HUES48 (cell line): ENCODE data around the gene DLG2.
"Not testable (repeated sequence)": the region's sequence is repeated elsewhere in the genome, so short reads cannot be mapped to it uniquely, and the experiment has no call there.

Source experiments
- H3K27ac ChIP-seq: one replicate; pipeline ENCODE4 v1.7.0; 2013; ENCODE audit warnings: low read depth, low read length, inconsistent platforms
- H3K27me3 ChIP-seq: 2 replicates; pipeline ENCODE4 v1.6.1; 2013; ENCODE audit warnings: mild to moderate bottlenecking, low read length; ENCODE audit not compliant: control insufficient read depth, insufficient read depth
- H3K36me3 ChIP-seq: 2 replicates; pipeline ENCODE4 v1.6.1; 2013; ENCODE audit warnings: low read length; ENCODE audit not compliant: control insufficient read depth, insufficient read depth
- H3K4me1 ChIP-seq: 2 replicates; pipeline ENCODE4 v1.6.1; 2013; ENCODE audit warnings: mild to moderate bottlenecking, low read length; ENCODE audit not compliant: control insufficient read depth, insufficient read depth
- H3K4me3 ChIP-seq: 2 replicates; pipeline ENCODE4 v1.5.1; 2013; ENCODE audit warnings: mild to moderate bottlenecking, low read depth, low read length
- H3K9ac ChIP-seq: 2 replicates; pipeline ENCODE4 v1.6.1; 2013; ENCODE audit warnings: mild to moderate bottlenecking, low read depth, low read length, moderate library complexity
- H3K9me3 ChIP-seq: 2 replicates; pipeline ENCODE4 v1.6.1; 2013; ENCODE audit warnings: low read length; ENCODE audit not compliant: control insufficient read depth, insufficient read depth

Gene DLG2

DNA sequence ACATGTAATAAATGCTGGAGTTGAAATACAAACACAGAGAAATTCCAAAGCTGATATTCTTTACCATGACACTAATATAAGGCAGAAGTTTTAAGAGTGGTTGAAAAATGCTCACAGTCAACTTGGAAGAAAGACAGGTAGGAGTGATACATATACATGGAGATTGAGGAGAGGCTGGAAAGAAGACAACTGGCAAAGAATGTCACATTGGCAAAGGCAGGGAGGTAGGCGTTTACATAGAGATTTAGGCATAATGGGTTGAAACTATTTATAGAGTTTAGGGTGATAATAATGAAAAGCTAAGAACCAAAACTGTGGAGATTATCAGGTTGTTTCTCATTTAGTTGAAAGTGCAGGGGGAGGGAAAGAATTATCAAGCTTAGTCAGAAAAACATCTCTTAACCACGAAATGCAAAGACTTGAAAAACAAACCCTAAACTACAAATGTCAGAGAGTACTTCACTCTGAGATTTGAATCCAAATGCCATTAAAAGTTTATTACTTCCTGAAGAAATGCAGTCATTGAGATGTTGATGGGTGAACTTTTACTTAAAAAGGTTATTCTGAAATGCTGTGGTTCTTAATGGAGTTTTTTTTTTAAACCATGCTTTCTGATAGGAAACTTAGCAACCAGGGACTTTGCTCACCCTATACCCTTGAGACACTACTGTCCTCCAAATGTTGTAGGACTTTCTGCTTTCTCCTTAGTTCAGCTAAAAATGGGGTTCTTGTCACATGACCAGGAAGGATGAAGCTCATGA, 2202.6 kb downstream of the DLG2 start:
- H3K9me3 ChIP-seq, result no peaks in the 10 kb centered on the region
- H3K9ac ChIP-seq, result no peak overlapping the region
- H3K4me1 ChIP-seq, result peaks cover 10% of the 10 kb centered on the region; the same call in 1 of the 2 replicates
- no peaks in the 10 kb centered on the region for H3K36me3 ChIP-seq
- H3K27me3 ChIP-seq, result no peaks in the 10 kb centered on the region
- no peak overlapping the region for H3K4me3 ChIP-seq
- no peak overlapping the region for H3K27ac ChIP-seq

DNA sequence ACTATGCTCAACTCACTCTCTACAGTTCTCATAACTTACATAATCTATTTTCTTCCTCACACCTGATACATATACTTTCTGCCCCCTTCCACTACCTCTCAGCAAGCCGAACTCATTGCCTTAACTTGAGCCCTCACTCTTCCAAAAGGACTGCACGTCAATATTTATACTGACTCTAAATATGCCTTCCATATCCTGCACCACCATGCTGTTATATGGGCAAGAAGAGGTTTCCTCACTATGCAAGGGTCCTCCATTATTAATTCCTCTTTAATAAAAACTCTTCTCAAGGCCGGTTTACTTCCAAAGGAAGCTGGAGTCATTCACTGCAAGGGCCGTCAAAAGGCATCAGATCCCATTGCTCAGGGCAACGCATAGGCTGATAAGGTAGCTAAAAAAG, 2204.5 kb downstream of the DLG2 start:
- not testable (repeated sequence) for H3K9me3 ChIP-seq, H3K36me3 ChIP-seq, H3K27ac ChIP-seq, H3K9ac ChIP-seq, H3K4me3 ChIP-seq, H3K27me3 ChIP-seq
- H3K4me1 ChIP-seq, result peaks cover 10% of the 10 kb centered on the region; the same call in 1 of the 2 replicates

DNA sequence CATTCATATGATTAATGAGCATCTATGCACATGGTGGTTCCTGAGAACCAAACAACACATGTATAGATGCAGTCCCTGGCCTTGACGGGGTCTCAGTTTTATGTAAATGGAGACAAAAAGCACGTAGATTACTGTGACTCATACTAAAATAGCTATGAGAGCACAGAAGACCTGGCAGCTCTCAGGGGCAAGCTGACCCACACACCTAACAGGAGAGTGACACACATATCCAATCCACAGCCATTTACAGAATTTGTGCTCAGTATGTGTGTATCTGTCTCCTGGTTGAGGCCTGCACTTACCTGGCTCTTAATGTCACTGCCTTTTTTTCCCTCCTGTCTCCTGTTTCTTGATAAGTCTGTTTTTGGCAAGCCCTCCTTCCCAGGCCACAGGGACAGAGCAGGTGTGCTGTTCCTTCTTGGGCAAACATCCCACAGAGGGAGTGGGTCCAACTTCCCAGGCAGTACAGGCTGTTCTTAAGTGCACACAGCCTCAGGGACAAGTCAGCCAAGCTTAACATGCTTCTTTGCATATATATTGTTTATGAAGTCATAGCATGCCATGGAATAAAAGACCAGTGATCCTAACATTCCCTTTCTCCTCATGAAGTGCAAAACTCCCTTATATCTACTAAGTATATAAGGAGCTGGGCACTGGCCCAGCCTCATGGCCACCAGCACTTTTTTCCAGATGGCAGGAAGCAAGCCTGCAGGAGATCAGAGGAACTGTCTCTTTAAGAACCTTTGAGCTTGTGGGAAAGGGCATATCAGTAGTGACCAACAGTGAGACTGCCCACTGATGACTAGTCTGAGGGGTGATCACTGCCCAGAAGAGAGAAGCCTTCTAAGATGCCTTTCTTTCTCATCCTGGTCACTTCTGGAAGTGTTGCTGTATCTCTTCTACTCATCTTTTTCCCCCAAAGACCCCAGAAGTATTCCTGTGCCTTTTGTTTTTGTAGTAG, 2216.3 kb downstream of the DLG2 start:
- no peak overlapping the region for H3K27ac ChIP-seq
- H3K4me1 ChIP-seq, result no peaks in the 10 kb centered on the region
- no peaks in the 10 kb centered on the region for H3K27me3 ChIP-seq
- H3K4me3 ChIP-seq, result no peak overlapping the region
- H3K36me3 ChIP-seq, result no peaks in the 10 kb centered on the region
- no peaks in the 10 kb centered on the region for H3K9me3 ChIP-seq
- H3K9ac ChIP-seq, result no peak overlapping the region

DNA sequence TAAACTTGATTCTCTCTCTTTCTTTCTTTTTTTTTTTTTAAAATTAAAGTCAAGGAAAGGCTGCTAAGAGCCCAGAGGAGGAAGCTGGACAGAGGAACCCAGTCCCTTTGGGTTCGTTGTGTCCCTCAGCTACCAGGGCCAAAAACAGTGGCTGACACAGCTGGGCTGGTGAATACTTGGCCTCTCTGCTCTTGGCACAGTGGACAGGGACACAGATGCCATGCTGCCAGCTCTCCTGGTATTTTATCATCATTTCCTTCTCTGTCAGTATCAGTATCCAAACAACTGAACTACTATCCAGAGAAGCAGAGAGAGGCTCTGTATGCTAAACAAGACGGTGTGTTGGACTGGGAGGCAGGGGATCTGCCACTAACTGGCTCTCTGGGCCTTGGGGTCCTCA, 2217.3 kb downstream of the DLG2 start:
- Histone ChIP-seq H3K4me1 (no peaks in the 10 kb centered on the region), H3K27ac (no peak overlapping the region), H3K36me3 (no peaks in the 10 kb centered on the region), H3K9ac (no peak overlapping the region), H3K27me3 (no peaks in the 10 kb centered on the region), H3K4me3 (no peak overlapping the region), H3K9me3 (no peaks in the 10 kb centered on the region)

DNA sequence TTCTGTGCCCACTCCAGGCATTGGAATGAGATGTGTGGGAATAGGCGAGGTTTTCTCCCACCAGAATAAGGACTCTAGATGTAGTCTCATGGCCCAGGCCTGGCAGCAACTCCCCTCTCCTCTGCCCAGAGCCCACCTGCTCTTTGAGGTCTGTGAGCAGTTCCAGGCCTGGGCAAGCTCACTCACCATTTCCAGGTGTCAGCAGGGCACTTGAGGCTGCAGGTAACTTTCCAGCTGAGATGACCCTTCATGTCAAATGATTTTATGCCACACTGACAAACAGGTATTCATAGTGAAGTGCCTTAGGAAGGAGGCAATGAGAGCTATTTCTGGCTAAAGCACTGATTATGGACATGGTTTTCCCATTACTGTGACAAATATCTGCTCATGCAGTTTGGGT, 2217.7 kb downstream of the DLG2 start:
- Histone ChIP-seq H3K4me3 (no peak overlapping the region), H3K27ac (no peak overlapping the region), H3K36me3 (no peaks in the 10 kb centered on the region), H3K9ac (no peak overlapping the region), H3K4me1 (no peaks in the 10 kb centered on the region), H3K27me3 (no peaks in the 10 kb centered on the region), H3K9me3 (no peaks in the 10 kb centered on the region)

DNA sequence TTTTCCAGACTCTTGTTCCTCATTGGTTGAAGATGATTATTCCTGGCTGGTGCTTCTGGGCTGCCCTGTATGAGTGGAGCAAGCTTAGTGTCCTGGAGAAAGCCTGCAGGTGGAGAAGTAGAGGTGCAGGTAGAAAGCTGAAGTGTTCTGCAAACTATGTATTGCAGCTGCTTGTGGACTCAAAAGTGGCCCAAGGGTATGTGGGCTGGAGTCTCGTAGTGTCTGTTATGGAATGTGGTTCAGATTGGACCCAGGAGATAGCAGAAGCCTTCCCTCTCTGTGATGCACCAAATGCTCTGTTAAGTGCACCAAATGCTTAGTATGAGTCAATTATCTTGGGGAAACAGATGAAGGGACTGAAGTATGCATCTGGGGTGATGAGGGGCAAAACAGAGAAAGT, 2218.2 kb downstream of the DLG2 start:
- Histone ChIP-seq H3K4me1 (no peaks in the 10 kb centered on the region), H3K4me3 (no peak overlapping the region), H3K36me3 (no peaks in the 10 kb centered on the region)

More for the DNA sequence above, 2218.2 kb downstream of the DLG2 start:
- Histone ChIP-seq H3K27me3 (no peaks in the 10 kb centered on the region), H3K9me3 (no peaks in the 10 kb centered on the region), H3K9ac (no peak overlapping the region), H3K27ac (no peak overlapping the region)
